ENCODE measurements around the gene MTRFR.

The MTRFR gene

DNA sequence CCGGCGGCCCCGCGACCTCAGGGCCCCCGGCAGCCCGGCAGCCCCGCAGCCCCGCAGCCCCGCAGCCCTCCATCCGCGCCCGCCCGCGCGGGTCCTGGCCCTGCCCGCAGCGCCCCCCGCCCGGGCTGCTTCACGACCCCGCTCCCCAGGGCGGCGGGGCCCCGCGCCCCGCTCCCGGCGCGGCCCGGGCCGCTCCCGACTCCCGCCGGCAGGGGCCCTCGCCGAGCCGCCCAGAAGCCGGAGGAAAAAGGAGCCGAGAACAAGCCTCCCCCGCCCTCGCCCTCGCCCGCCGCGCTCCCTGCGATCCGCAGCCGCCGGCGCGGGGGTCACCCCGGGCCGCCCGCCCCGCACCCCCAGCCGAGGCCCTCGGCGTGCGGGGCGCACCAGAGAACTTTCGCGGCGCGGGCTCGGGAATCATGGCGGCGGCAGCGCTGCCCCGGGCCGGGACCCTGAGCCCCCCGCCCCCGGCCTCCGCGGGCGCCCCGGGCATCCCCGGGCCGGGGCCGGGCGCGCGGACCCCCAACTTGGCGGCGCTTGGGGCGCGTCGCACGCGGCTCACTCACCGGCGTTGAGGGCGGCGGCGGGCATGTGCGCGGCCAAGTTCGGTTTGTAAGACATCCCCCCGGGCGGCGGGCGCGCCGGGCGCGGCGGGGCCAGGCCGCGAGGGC lies 37.9 kb downstream of the MTRFR start:
- peak; percentile 50 for DNase-seq

GRCh38 chr12:123273166-123273565 lies 39.9 kb downstream of the MTRFR start:
- DNase-seq: no peak

DNA sequence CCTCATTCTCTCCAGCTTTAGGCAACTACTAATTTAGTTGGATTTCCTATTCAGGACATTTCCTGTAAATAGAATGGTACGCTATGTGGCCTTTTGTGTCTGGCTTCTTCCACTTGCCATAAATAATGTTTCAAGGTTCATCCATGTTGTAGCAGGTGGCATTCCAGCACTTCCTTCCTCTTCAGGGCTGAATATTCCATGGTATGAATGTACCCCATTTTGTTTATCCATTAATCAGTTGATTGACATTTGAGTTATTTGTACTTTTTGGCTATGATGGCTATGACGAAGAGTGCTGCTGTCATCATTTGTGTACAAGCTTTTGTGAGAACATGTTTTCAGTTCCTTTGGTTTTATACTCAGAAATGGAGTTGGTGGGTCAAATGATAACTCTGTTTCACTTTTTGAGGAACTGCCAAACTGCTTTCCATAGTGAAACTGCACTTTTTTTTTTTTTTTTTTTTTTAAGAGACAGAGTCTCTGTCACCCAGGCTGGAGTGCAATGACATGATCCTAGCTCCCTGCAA lies 44.9 kb downstream of the MTRFR start:
- DNase-seq: no peak

- DNase-seq: no peak
Observed at GRCh38 chr12:123280971-123281370, 47.7 kb downstream of the MTRFR start.

DNA sequence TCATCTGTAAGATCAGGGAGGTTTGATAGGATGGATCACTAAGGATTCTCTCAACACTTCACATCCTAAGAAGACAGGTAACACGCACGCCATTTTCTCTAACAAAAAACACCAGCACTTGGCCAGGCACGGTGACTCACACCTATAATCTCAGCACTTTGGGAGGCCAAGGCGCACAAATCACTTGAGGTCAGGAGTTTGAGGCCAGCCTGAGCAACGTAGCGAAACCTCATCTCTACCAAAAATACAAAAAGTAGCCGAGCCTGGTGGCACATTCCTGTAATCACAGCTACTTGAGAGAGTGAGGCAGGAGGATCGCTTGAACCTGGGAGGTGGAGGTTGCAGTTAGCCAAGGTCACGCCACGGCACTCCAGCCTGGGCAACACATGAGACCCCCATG lies 48.9 kb downstream of the MTRFR start:
- no peak for DNase-seq

DNA sequence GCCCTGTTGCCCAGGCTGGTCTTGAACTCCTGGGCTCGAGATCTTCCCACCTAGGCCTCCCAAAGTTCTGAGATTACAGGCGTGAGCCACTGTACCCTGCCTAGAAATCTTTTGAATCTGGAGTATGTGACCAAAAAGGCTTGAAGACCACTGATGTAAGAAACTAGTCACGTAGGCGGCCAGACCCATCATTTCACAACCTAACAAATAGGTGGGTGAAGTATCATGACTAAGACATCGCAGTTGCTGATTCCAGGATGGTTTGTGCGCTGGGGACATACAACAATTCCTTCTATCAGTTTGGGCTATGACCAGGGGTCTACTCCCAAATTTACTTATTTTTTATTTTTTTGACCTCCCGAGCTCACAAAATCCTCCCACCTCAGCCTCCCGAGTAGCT lies 50.2 kb downstream of the MTRFR start:
- DNase-seq: no peak

DNA sequence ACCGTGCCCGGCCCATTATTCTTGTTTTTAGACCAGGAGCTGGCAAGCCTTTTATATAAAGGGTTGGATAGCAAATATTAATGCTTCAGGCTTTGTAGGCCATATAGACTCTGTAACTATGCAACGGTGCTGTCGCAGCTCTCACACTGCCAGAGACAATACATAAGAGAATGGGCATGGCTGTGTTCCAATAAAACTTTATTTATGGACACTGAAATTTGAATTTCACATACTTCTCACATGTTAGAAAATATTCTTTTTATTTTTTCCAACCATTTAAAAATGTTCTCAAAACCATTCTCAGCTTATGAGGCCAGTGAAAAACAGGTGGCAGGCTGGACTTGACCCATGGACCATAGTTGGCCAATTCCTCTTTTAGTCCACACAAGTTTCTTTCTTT lies 51.4 kb downstream of the MTRFR start:
- no peak for DNase-seq

- no peak for DNase-seq
Observed at GRCh38 chr12:123286652-123287373, 53.6 kb downstream of the MTRFR start.

DNA sequence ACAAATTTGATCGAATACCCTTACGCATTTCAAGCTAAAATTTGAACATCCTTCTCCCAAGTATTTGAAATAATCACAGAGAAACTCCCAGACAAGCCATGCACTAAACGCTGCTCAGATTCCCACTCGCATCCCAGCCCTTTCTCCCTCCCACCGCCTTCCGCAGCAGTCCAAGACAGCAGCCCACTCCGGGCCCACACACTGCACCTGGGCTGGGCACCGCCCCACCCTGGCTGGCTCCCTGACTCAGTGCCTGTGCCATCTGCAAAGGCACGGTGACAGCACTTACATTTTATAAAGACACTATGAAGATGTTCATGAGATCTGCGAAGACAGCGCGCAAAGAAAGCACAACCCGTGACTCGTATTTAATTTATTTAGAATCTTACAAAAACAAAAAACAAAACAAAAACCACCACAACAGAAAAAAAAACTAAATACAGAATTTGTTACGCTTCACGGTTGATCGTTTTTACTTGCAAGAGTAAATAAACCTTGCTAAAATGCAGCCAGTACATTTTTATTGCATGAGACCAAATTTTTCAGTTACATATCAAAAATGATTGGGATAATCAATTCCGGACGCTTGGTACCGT lies 55.6 kb downstream of the MTRFR start:
- DNase-seq: no peak

- DNase-seq: no peak
Observed at GRCh38 chr12:123289911-123290310, 56.7 kb downstream of the MTRFR start.

DNA sequence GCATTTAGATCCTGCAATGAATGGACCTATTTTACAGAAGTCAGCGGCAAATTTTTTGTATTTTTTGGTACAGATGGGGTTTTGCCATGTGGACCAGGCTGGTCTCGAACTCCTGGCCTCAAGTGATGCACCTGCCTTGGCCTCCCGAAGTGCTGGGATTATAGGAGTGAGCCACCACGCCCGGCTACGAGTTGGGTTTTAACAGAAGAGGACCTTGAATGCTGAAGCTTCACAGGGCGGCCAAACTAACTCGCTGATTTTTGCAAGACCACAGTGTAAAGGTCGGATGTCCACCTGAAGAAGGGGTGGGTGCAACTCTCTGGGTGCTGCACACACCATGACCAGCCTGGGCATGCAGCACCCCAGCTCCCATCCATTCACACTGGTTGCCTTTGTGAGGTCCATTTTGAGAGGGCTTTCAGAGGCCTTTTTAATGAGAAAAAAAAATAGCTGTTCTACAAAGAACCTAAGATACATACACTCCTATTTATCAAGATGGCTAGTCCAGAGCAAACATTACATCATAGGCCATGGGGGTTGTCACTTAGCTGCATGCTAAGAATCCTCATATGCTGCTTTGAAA lies 60.0 kb downstream of the MTRFR start:
- no peak for DNase-seq

- DNase-seq: no peak
Observed at GRCh38 chr12:123305136-123305535, 71.9 kb downstream of the MTRFR start.

- peak; percentile 6 for DNase-seq
Observed at GRCh38 chr12:123306200-123306599, 73.0 kb downstream of the MTRFR start.
